Astrocyte of the hippocampus (primary cell): ENCODE measurements around the gene CHMP6.

ENCODE experiments used
- DNase-seq: peaks from one replicate; pipeline ENCODE4 v3.0.0; 2011; ENCODE audit warnings: low read depth, low spot score

The CHMP6 gene

GRCh38 chr17:80991645-80992076 lies at the start of gene CHMP6:
Gene CHMP6, plus strand, starts transcription at chr17:80991841. Its CDS starts 78 bp downstream, at chr17:80991919.
- peak; percentile 93 for DNase-seq

- peak; percentile 90 for DNase-seq
These were observed 49.0 kb upstream of the CHMP6 start for GRCh38 chr17:80942423-80943345.

GRCh38 chr17:80943346-80944145 lies 48.1 kb upstream of the CHMP6 start:
- DNase-seq = no peak

- DNase-seq = no peak
These were observed 47.3 kb upstream of the CHMP6 start for GRCh38 chr17:80944326-80944725.

- no peak for DNase-seq
These were observed 45.9 kb upstream of the CHMP6 start for GRCh38 chr17:80945736-80946135.

- no peak for DNase-seq
These were observed 45.2 kb upstream of the CHMP6 start for GRCh38 chr17:80946449-80946848.

- DNase-seq = no peak
These were observed 44.3 kb upstream of the CHMP6 start for GRCh38 chr17:80947200-80947940.

- DNase-seq = no peak
These were observed 43.3 kb upstream of the CHMP6 start for GRCh38 chr17:80948019-80948975.

GRCh38 chr17:80948976-80949450 lies 42.6 kb upstream of the CHMP6 start:
- DNase-seq = peak; percentile 53

GRCh38 chr17:80949451-80950421 lies 41.9 kb upstream of the CHMP6 start:
- DNase-seq = no peak

- no peak for DNase-seq
These were observed 41.0 kb upstream of the CHMP6 start for GRCh38 chr17:80950466-80951120.

- no peak for DNase-seq
These were observed 40.2 kb upstream of the CHMP6 start for GRCh38 chr17:80951121-80952090.

- no peak for DNase-seq
These were observed 39.4 kb upstream of the CHMP6 start for GRCh38 chr17:80952291-80952690.

GRCh38 chr17:80953471-80954315 lies 37.9 kb upstream of the CHMP6 start:
- DNase-seq = no peak

GRCh38 chr17:80955078-80955477 lies 36.6 kb upstream of the CHMP6 start:
- DNase-seq = no peak

- no peak for DNase-seq
These were observed 35.9 kb upstream of the CHMP6 start for GRCh38 chr17:80955671-80956280.
